CD4-positive, alpha-beta memory T cell (primary cell): ENCODE measurements around the gene AMN1. TPM values are rescaled to one million over a fixed set of nuclear protein-coding genes. Genes with fewer than 3 reads are reported as not detected.
"Not testable (repeated sequence)": the region's sequence is repeated elsewhere in the genome, so short reads cannot be mapped to it uniquely, and the experiment has no call there.

Source experiments
- CTCF ChIA-PET: fragments of 350-600 bp; sonication (Branson Sonifier 250); formaldehyde crosslinking; loops from one replicate; lab custom pipeline; 2021; ENCODE audit warnings: inconsistent platforms; ENCODE audit not compliant: partially characterized antibody; lab: Charles Lee
- POLR2A ChIA-PET: fragments of 350-600 bp; sonication (Branson Sonifier 250); formaldehyde crosslinking; loops from one replicate; lab custom pipeline; 2021; ENCODE audit not compliant: partially characterized antibody; lab: Charles Lee
- DNase-seq, 5 donors: peaks; one replicate each; pipeline versions ENCODE4 v3.0.0 to v3.0.0-alpha.2; 2020 to 2022; ENCODE audit warnings: mixed read lengths in 1 of 5
- H3K27ac ChIP-seq: one replicate; pipeline ENCODE4 v1.7.0; 2013; ENCODE audit warnings: low read depth, low read length
- H3K27me3 ChIP-seq: 2 replicates; pipeline ENCODE4 v1.7.0; 2013; ENCODE audit warnings: mild to moderate bottlenecking, low read length, moderate library complexity; ENCODE audit not compliant: insufficient read depth
- H3K36me3 ChIP-seq: 2 replicates; pipeline ENCODE4 v1.7.0; 2013; ENCODE audit warnings: mild to moderate bottlenecking, low read length, moderate library complexity; ENCODE audit not compliant: insufficient read depth
- H3K4me1 ChIP-seq: 2 replicates; pipeline ENCODE4 v1.7.0; 2013; ENCODE audit warnings: mild to moderate bottlenecking, low read length, moderate library complexity; ENCODE audit not compliant: insufficient read depth
- H3K4me3 ChIP-seq, 2 donors: one replicate each; pipeline ENCODE4 v1.7.0; 2013; ENCODE audit warnings: low read length in 2 of 2, mild to moderate bottlenecking in 1 of 2
- H3K9me3 ChIP-seq, 2 donors: one replicate each; pipeline ENCODE4 v1.7.0; 2013; ENCODE audit warnings: low read length in 2 of 2, control low read depth in 1 of 2; ENCODE audit not compliant: control insufficient read depth in 1 of 2
- H3K27ac Mint-ChIP-seq, 7 donors: one replicate each; pipeline ENCODE4 v1.8.0; 2020 to 2021; ENCODE audit warnings: mixed read lengths in 7 of 7, mild to moderate bottlenecking in 6 of 7, inconsistent platforms in 3 of 7, moderate library complexity in 3 of 7
- H3K27me3 Mint-ChIP-seq, 2 donors: one replicate each; pipeline ENCODE4 v1.8.0; 2020 to 2021; ENCODE audit warnings: mixed read lengths in 2 of 2
- H3K36me3 Mint-ChIP-seq, 2 donors: one replicate each; pipeline ENCODE4 v1.8.0; 2020 to 2021; ENCODE audit warnings: mixed read lengths in 2 of 2, inconsistent platforms in 1 of 2, mild to moderate bottlenecking in 1 of 2
- H3K4me1 Mint-ChIP-seq, 4 donors: one replicate each; pipeline ENCODE4 v1.8.0; 2020 to 2021; ENCODE audit warnings: mixed read lengths in 4 of 4, mild to moderate bottlenecking in 1 of 4
- H3K4me3 Mint-ChIP-seq, 8 donors: one replicate each; pipeline ENCODE4 v1.8.0; 2020 to 2021; ENCODE audit warnings: mixed read lengths in 8 of 8, mild to moderate bottlenecking in 7 of 8, moderate library complexity in 6 of 8, inconsistent platforms in 3 of 8
- H3K9me3 Mint-ChIP-seq, 8 donors: one replicate each; pipeline ENCODE4 v1.8.0; 2020 to 2021; ENCODE audit warnings: mixed read lengths in 8 of 8, mild to moderate bottlenecking in 5 of 8, inconsistent platforms in 3 of 8, moderate library complexity in 1 of 8
- intact Hi-C: fragments of 100-400 bp; cut with micrococcal nuclease; formaldehyde crosslinking; loops from one replicate; pipeline ENCODE4 v1.15.1; 2023
- polyA plus RNA-seq, 2 donors: library from polyadenylated mRNA; unstranded; fragments of 300-500 nt; fragmentation: Illumina TruSeq; gene quantifications; one replicate each; pipeline ENCODE4 v1.2.3, GENCODE V29; 2021
- total RNA-seq, 2 experiments: library from RNA; stranded (reverse); gene quantifications; one replicate each; pipeline ENCODE4 v1.2.3, GENCODE V29; 2021

AMN1 gene
- total and polyA plus RNA-seq, 4 experiments from 2014 or later: 9.6 to 18.4 (median 14.9) TPM

GRCh38 chr12:31715283-31715825, 13.5 kb downstream of the AMN1 start:
- no peaks in the 10 kb centered on the region for H3K36me3 ChIP-seq
- H3K9me3 ChIP-seq: no peaks in the 10 kb centered on the region
- H3K27me3 ChIP-seq: no peaks in the 10 kb centered on the region
- peaks cover 25 to 43% of the 10 kb centered on the region in 2 donors for H3K36me3 Mint-ChIP-seq
- H3K27me3 Mint-ChIP-seq: no peaks in the 10 kb centered on the region
- ChIA-PET POLR2A (interaction anchor here (0.9 to 1.9 kb wide), 5 partner anchors 13 to 245 kb away, joined by 3 to 6 read pairs (median 5); partner anchors contain the start of genes AMN1 and RESF1), CTCF (interaction anchor here (0.8 to 1.4 kb wide), 3 partner anchors 19 to 34 kb away, joined by 3 read pairs; no protein-coding TSS in a partner anchor)
- no peak overlapping the region for H3K27ac ChIP-seq
- H3K4me3 Mint-ChIP-seq: no peak overlapping the region
- peak overlapping the region in 2 of 7 donors; percentile 22 to 57 for H3K27ac Mint-ChIP-seq
- intact Hi-C loops: no loop called here
- peaks cover 0 to 17% (median 8%) of the 10 kb centered on the region in 4 donors for H3K4me1 Mint-ChIP-seq
- no peak for DNase-seq
- H3K4me1 ChIP-seq: no peaks in the 10 kb centered on the region
- H3K4me3 ChIP-seq: no peak overlapping the region
- H3K9me3 Mint-ChIP-seq: peaks cover 2 to 37% (median 12%) of the 10 kb centered on the region in 8 donors

GRCh38 chr12:31714406-31715271, 14.2 kb downstream of the AMN1 start:
- peaks cover 31 to 49% of the 10 kb centered on the region in 2 donors for H3K36me3 Mint-ChIP-seq
- CTCF ChIA-PET: interaction anchor here (0.8 to 1.4 kb wide), 2 partner anchors 20 to 33 kb away, joined by 3 read pairs; no protein-coding TSS in a partner anchor

GRCh38 chr12:31712877-31713276, 15.9 kb downstream of the AMN1 start:
- Mint-ChIP-seq H3K27me3 (no peaks in the 10 kb centered on the region), H3K27ac (no peak overlapping the region), H3K36me3 (peaks cover 31 to 47% of the 10 kb centered on the region in 2 donors), H3K9me3 (peaks cover 2 to 54% (median 26%) of the 10 kb centered on the region in 8 donors), H3K4me1 (peaks cover 0 to 14% (median 6%) of the 10 kb centered on the region in 4 donors), H3K4me3 (no peak overlapping the region)
- H3K27me3 ChIP-seq: no peaks in the 10 kb centered on the region
- H3K36me3 ChIP-seq: no peaks in the 10 kb centered on the region
- intact Hi-C loops: no loop called here
- no peaks in the 10 kb centered on the region for H3K9me3 ChIP-seq
- no peak overlapping the region for H3K4me3 ChIP-seq
- ChIA-PET POLR2A (interaction anchor here (1.6 kb wide), 1 partner anchor 16 kb away, joined by 5 read pairs; the partner anchor contains the start of gene AMN1), CTCF (no interaction called here)
- H3K4me1 ChIP-seq: no peaks in the 10 kb centered on the region
- no peak overlapping the region for H3K27ac ChIP-seq
- no peak for DNase-seq

More at GRCh38 chr12:31714406-31715271, 14.2 kb downstream of the AMN1 start:
- Histone ChIP-seq H3K27me3 (no peaks in the 10 kb centered on the region), H3K4me3 (no peak overlapping the region), H3K27ac (no peak overlapping the region), H3K9me3 (no peaks in the 10 kb centered on the region), H3K36me3 (no peaks in the 10 kb centered on the region), H3K4me1 (no peaks in the 10 kb centered on the region)
- no peak overlapping the region for H3K4me3 Mint-ChIP-seq
- H3K9me3 Mint-ChIP-seq: peaks cover 2 to 44% (median 16%) of the 10 kb centered on the region in 8 donors
- intact Hi-C loops: no loop called here
- no peak for DNase-seq
- no peaks in the 10 kb centered on the region for H3K27me3 Mint-ChIP-seq
- POLR2A ChIA-PET: interaction anchor here (0.9 to 1.9 kb wide), 4 partner anchors 14 to 245 kb away, joined by 3 to 6 read pairs (median 5); partner anchors contain the start of genes AMN1 and RESF1
- peaks cover 0 to 19% (median 8%) of the 10 kb centered on the region in 4 donors for H3K4me1 Mint-ChIP-seq
- peak overlapping the region in 1 of 7 donors; percentile 22 for H3K27ac Mint-ChIP-seq

GRCh38 chr12:31710021-31710818, 18.6 kb downstream of the AMN1 start:
- peaks cover 0 to 45% (median 26%) of the 10 kb centered on the region in 8 donors for H3K9me3 Mint-ChIP-seq
- intact Hi-C loops: no loop called here
- peak overlapping the region in 3 of 7 donors; percentile 10 to 29 (median 15) for H3K27ac Mint-ChIP-seq
- H3K4me3 Mint-ChIP-seq: no peak overlapping the region
- no peak for DNase-seq
- H3K27me3 Mint-ChIP-seq: no peaks in the 10 kb centered on the region
- POLR2A ChIA-PET: interaction anchor here (1.3 kb wide), 1 partner anchor 19 kb away, joined by 4 read pairs; the partner anchor contains the start of gene AMN1
- peaks cover 0 to 2% of the 10 kb centered on the region in 2 donors for H3K9me3 ChIP-seq
- peaks cover 8 to 19% (median 11%) of the 10 kb centered on the region in 4 donors for H3K4me1 Mint-ChIP-seq
- H3K4me3 ChIP-seq: no peak overlapping the region
- H3K36me3 Mint-ChIP-seq: peaks cover 35 to 47% of the 10 kb centered on the region in 2 donors
- H3K36me3 ChIP-seq: no peaks in the 10 kb centered on the region
- H3K27me3 ChIP-seq: no peaks in the 10 kb centered on the region
- CTCF ChIA-PET: interaction anchor here (1.2 kb wide), 1 partner anchor 24 kb away, joined by 3 read pairs; no protein-coding TSS in a partner anchor
- H3K4me1 ChIP-seq: peaks cover 5% of the 10 kb centered on the region
- H3K27ac ChIP-seq: no peak overlapping the region

GRCh38 chr12:31708118-31708517, 20.7 kb downstream of the AMN1 start:
- H3K27me3 Mint-ChIP-seq, H3K4me3 Mint-ChIP-seq, H3K27ac Mint-ChIP-seq, DNase-seq, H3K27me3 ChIP-seq, H3K36me3 ChIP-seq, H3K27ac ChIP-seq, intact Hi-C loops, CTCF ChIA-PET, POLR2A ChIA-PET, H3K9me3 ChIP-seq, H3K4me3 ChIP-seq, H3K4me1 ChIP-seq: not testable (repeated sequence)
- H3K4me1 Mint-ChIP-seq: peaks cover 11 to 26% (median 18%) of the 10 kb centered on the region in 4 donors
- H3K36me3 Mint-ChIP-seq: peaks cover 34 to 39% of the 10 kb centered on the region in 2 donors
- H3K9me3 Mint-ChIP-seq: peaks cover 0 to 36% (median 24%) of the 10 kb centered on the region in 8 donors

- H3K4me3 Mint-ChIP-seq: no peak overlapping the region
- peaks cover 0 to 32% (median 22%) of the 10 kb centered on the region in 8 donors for H3K9me3 Mint-ChIP-seq
- POLR2A ChIA-PET: no interaction called here
Measured at GRCh38 chr12:31705621-31706020, 23.2 kb downstream of the AMN1 start.

More at GRCh38 chr12:31705621-31706020, 23.2 kb downstream of the AMN1 start:
- intact Hi-C loops: no loop called here
- H3K36me3 Mint-ChIP-seq: peaks cover 33 to 40% of the 10 kb centered on the region in 2 donors
- Histone ChIP-seq H3K4me3 (no peak overlapping the region), H3K9me3 (peaks cover 0 to 2% of the 10 kb centered on the region in 2 donors), H3K4me1 (peaks cover 5% of the 10 kb centered on the region), H3K27me3 (no peaks in the 10 kb centered on the region), H3K27ac (no peak overlapping the region), H3K36me3 (no peaks in the 10 kb centered on the region)
- H3K27me3 Mint-ChIP-seq: no peaks in the 10 kb centered on the region
- H3K4me1 Mint-ChIP-seq: peaks cover 13 to 26% (median 17%) of the 10 kb centered on the region in 4 donors
- H3K27ac Mint-ChIP-seq: peak overlapping the region in 5 of 7 donors; percentile 10 to 66 (median 37)
- CTCF ChIA-PET: no interaction called here
- no peak for DNase-seq
